ENCODE results near the gene NRL. TPM values are rescaled to one million over a fixed set of nuclear protein-coding genes. Genes with fewer than 3 reads are reported as not detected.
A peak's percentile ranks its signal among the peaks of the same experiment; 100 is the strongest.

Gene NRL
- total RNA-seq, 1 experiment from 2014 or later: 2.5 TPM

GRCh38 chr14:24122898-24123297 lies 8.1 kb upstream of the NRL start:
- TF ChIP-seq CTCF (conservative IDR thresholded peaks at IDR 0.05): no peak
- Histone ChIP-seq H2AFZ (ENCODE audit: low read length) (no peak overlapping the region), H3K4me1 (ENCODE audit: insufficient read depth, low read length) (no peaks in the 10 kb centered on the region), H3K23ac (ENCODE audit: insufficient read length, low read depth, low read length) (no peak overlapping the region), H3K27me3 (ENCODE audit: insufficient read depth, low read length) (no peaks in the 10 kb centered on the region), H3K79me1 (ENCODE audit: insufficient read depth, low read depth, low read length, poor library complexity, severe bottlenecking) (no peaks in the 10 kb centered on the region), H4K8ac (replicated peaks; ENCODE audit: insufficient read length, low read depth, low read length) (no peak overlapping the region), H2AK5ac (ENCODE audit: insufficient read length, low read length) (no peak overlapping the region), H4K91ac (ENCODE audit: insufficient read length, low read depth, low read length) (no peak overlapping the region), H2BK12ac (ENCODE audit: insufficient read length, low read depth, low read length) (no peak overlapping the region), H3T11ph (ENCODE audit: low read length) (no peak overlapping the region), H2BK120ac (ENCODE audit: low read depth, low read length, poor library complexity, severe bottlenecking) (no peak overlapping the region), H3K9me3 (ENCODE audit: control insufficient read depth, low read depth, low read length) (no peaks in the 10 kb centered on the region), H2BK20ac (ENCODE audit: low read depth, low read length, poor library complexity, severe bottlenecking) (no peak overlapping the region), H3K18ac (ENCODE audit: insufficient read length, low read depth, low read length) (no peak overlapping the region), H3K9ac (ENCODE audit: extremely low read depth, insufficient read length, low read length) (no peak overlapping the region), H3K4ac (ENCODE audit: low read depth, low read length) (no peak overlapping the region), H2BK5ac (ENCODE audit: insufficient read length, low read length) (no peak overlapping the region), H3K14ac (ENCODE audit: insufficient read depth, low read length) (no peak overlapping the region), H4K20me1 (ENCODE audit: control insufficient read depth, insufficient read depth, insufficient read length) (no peaks in the 10 kb centered on the region), H3K56ac (ENCODE audit: insufficient read length, low read depth, low read length) (no peak overlapping the region), H3K27ac (ENCODE audit: insufficient read length, low read depth, low read length) (no peak overlapping the region), H3K23me2 (ENCODE audit: insufficient read length, low read depth, low read length, poor library complexity, severe bottlenecking) (no peaks in the 10 kb centered on the region), H3K79me2 (ENCODE audit: insufficient read depth, low read length) (no peaks in the 10 kb centered on the region), H2BK15ac (ENCODE audit: low read depth, low read length) (no peak overlapping the region), H3K4me2 (ENCODE audit: insufficient read depth, insufficient read length, low read length) (no peak overlapping the region), H4K5ac (ENCODE audit: insufficient read length, low read depth, low read length) (no peak overlapping the region)
- no peaks in the 10 kb centered on the region for H3K27me3 Mint-ChIP-seq (ENCODE audit: low read depth)
- H3K36me3 Mint-ChIP-seq (ENCODE audit: insufficient read depth in 1 of 3, low read depth in 3 of 3): peaks cover 23 to 60% (median 51%) of the 10 kb centered on the region in 3 experiments; a peak in 6 of 7 replicates
- no peaks in the 10 kb centered on the region for H3K9me3 Mint-ChIP-seq
- H3K4me3 Mint-ChIP-seq: peak overlapping the region in 1 of 2 experiments; percentile 20; a peak in 1 of 5 replicates
- no peak overlapping the region for H3K27ac Mint-ChIP-seq
- DNase-seq: no peak
- H3K4me1 Mint-ChIP-seq: no peaks in the 10 kb centered on the region
- no CpG with 5 or more reads among the region's 8 CpGs for WGBS (ENCODE audit: extremely low coverage, insufficient read length, low lambda C conversion rate)

All from H9 (cell line).